ENCODE measurements around the gene KCNQ5.

DNA sequence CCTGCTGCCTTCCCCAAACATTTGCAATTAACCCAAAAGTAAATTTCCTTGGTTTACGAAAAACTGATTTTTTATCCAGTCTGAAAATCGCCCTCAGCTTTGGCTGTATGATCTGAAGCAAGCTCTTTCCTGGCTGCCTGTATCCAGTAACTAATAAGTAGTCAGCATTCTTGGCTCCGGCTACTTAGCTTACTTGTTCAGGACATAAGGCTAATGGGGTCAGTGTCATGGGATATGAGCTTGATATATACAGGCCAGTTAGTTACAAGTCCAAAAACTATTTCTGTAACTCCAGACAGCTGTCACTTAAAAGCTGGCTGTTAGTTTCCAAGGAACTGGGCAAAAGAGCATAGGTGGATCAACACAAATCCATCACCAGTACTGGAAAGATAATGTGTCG is 547.2 kb downstream of the KCNQ5 start:
- TF ChIP-seq JUN (CRISPR knock-in tag; IDR thresholded peaks at IDR 0.05) (no peak), SOX15 (CRISPR knock-in tag; IDR thresholded peaks at IDR 0.05) (no peak), NR3C1 (CRISPR knock-in tag; conservative IDR thresholded peaks at IDR 0.05; ENCODE audit: low read depth) (no peak), CREM (CRISPR knock-in tag; IDR thresholded peaks at IDR 0.05) (no peak), TEAD4 (CRISPR knock-in tag; IDR thresholded peaks at IDR 0.05) (no peak), IRF2 (CRISPR knock-in tag; IDR thresholded peaks at IDR 0.05; ENCODE audit: borderline replicate concordance, low read depth) (no peak)
- TF ChIP-seq, protein P1, sequence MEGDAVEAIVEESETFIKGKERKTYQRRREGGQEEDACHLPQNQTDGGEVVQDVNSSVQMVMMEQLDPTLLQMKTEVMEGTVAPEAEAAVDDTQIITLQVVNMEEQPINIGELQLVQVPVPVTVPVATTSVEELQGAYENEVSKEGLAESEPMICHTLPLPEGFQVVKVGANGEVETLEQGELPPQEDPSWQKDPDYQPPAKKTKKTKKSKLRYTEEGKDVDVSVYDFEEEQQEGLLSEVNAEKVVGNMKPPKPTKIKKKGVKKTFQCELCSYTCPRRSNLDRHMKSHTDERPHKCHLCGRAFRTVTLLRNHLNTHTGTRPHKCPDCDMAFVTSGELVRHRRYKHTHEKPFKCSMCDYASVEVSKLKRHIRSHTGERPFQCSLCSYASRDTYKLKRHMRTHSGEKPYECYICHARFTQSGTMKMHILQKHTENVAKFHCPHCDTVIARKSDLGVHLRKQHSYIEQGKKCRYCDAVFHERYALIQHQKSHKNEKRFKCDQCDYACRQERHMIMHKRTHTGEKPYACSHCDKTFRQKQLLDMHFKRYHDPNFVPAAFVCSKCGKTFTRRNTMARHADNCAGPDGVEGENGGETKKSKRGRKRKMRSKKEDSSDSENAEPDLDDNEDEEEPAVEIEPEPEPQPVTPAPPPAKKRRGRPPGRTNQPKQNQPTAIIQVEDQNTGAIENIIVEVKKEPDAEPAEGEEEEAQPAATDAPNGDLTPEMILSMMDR (IDR thresholded peaks at IDR 0.05) = no peak
- TF ChIP-seq, protein P2, sequence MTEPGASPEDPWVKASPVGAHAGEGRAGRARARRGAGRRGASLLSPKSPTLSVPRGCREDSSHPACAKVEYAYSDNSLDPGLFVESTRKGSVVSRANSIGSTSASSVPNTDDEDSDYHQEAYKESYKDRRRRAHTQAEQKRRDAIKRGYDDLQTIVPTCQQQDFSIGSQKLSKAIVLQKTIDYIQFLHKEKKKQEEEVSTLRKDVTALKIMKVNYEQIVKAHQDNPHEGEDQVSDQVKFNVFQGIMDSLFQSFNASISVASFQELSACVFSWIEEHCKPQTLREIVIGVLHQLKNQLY (CRISPR knock-in tag; IDR thresholded peaks at IDR 0.05) = no peak
- TF ChIP-seq, protein P3, sequence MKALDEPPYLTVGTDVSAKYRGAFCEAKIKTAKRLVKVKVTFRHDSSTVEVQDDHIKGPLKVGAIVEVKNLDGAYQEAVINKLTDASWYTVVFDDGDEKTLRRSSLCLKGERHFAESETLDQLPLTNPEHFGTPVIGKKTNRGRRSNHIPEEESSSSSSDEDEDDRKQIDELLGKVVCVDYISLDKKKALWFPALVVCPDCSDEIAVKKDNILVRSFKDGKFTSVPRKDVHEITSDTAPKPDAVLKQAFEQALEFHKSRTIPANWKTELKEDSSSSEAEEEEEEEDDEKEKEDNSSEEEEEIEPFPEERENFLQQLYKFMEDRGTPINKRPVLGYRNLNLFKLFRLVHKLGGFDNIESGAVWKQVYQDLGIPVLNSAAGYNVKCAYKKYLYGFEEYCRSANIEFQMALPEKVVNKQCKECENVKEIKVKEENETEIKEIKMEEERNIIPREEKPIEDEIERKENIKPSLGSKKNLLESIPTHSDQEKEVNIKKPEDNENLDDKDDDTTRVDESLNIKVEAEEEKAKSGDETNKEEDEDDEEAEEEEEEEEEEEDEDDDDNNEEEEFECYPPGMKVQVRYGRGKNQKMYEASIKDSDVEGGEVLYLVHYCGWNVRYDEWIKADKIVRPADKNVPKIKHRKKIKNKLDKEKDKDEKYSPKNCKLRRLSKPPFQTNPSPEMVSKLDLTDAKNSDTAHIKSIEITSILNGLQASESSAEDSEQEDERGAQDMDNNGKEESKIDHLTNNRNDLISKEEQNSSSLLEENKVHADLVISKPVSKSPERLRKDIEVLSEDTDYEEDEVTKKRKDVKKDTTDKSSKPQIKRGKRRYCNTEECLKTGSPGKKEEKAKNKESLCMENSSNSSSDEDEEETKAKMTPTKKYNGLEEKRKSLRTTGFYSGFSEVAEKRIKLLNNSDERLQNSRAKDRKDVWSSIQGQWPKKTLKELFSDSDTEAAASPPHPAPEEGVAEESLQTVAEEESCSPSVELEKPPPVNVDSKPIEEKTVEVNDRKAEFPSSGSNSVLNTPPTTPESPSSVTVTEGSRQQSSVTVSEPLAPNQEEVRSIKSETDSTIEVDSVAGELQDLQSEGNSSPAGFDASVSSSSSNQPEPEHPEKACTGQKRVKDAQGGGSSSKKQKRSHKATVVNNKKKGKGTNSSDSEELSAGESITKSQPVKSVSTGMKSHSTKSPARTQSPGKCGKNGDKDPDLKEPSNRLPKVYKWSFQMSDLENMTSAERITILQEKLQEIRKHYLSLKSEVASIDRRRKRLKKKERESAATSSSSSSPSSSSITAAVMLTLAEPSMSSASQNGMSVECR (CRISPR knock-in tag; IDR thresholded peaks at IDR 0.05; ENCODE audit: borderline replicate concordance) = no peak

Measured in WTC11 (cell line).